Spleen (tissue), 11 donors: ENCODE results near the gene DLX3. TPM values are rescaled to one million over a fixed set of nuclear protein-coding genes. Genes with fewer than 3 reads are reported as not detected.

Experiments
- DNase-seq: peaks from one replicate; pipeline ENCODE4 v3.0.0-alpha.2; 2020
- H3K27ac ChIP-seq, 8 donors: fragments of 200-600 bp; sonication (generic) in 7 of 8; 1 replicate in 4 of 8; 2 replicates in 4 of 8; pipeline versions ENCODE4 v1.5.0 to v1.8.0; 2016 to 2021; ENCODE audit warnings: inconsistent platforms in 4 of 8, mild to moderate bottlenecking in 4 of 8, moderate library complexity in 1 of 8
- H3K27me3 ChIP-seq, 7 donors: fragments of 200-600 bp; sonication (generic) in 6 of 7; replicated peaks in 1 of 7; 1 replicate in 4 of 7; 2 replicates in 3 of 7; pipeline versions ENCODE4 v1.5.0 to v1.8.0; 2016 to 2021; ENCODE audit warnings: inconsistent platforms in 3 of 7, mild to moderate bottlenecking in 1 of 7
- H3K36me3 ChIP-seq, 6 donors: fragments of 200-600 bp; sonication (generic) in 5 of 6; 1 replicate in 4 of 6; 2 replicates in 2 of 6; pipeline versions ENCODE4 v1.5.0 to v1.8.0; 2016 to 2021; ENCODE audit warnings: inconsistent platforms in 2 of 6
- H3K4me1 ChIP-seq, 6 donors: fragments of 200-600 bp; sonication (generic) in 5 of 6; 1 replicate in 3 of 6; 2 replicates in 3 of 6; pipeline versions ENCODE4 v1.5.0 to v1.8.0; 2016 to 2021; ENCODE audit warnings: inconsistent platforms in 3 of 6
- H3K4me3 ChIP-seq, 8 donors: fragments of 200-600 bp; sonication (generic) in 7 of 8; 1 replicate in 4 of 8; 2 replicates in 4 of 8; pipeline versions ENCODE4 v1.5.0 to v1.8.0; 2016 to 2021; ENCODE audit warnings: inconsistent platforms in 4 of 8, mild to moderate bottlenecking in 4 of 8, moderate library complexity in 2 of 8
- H3K9me3 ChIP-seq, 8 donors: fragments of 200-600 bp; sonication (generic) in 7 of 8; 1 replicate in 4 of 8; 2 replicates in 4 of 8; pipeline versions ENCODE4 v1.5.0 to v1.8.0; 2016 to 2021; ENCODE audit warnings: inconsistent platforms in 4 of 8
- CTCF ChIP-seq, 11 experiments: fragments of 200-600 bp in 7 of 11; fragments of 450-650 bp in 4 of 11; sonication (generic) in 4 of 11; IDR thresholded peaks in 8 of 11; conservative IDR thresholded peaks in 3 of 11; 1 replicate in 7 of 11; 2 replicates in 4 of 11; pipeline versions ENCODE4 v1.4.0 to v1.8.0; 2016 to 2021; ENCODE audit warnings: antibody characterized with exemption in 11 of 11, inconsistent platforms in 4 of 11, mild to moderate bottlenecking in 1 of 11
- POLR2A ChIP-seq, 3 donors: fragments of 450-650 bp; IDR thresholded peaks; one replicate each; pipeline ENCODE4 v1.5.1; 2017; ENCODE audit warnings: antibody characterized with exemption in 3 of 3, mild to moderate bottlenecking in 1 of 3
- POLR2AphosphoS5 ChIP-seq, 3 donors: sonication (generic); formaldehyde crosslinking; IDR thresholded peaks; one replicate each; pipeline ENCODE4 v1.5.1; 2017; ENCODE audit warnings: antibody characterized with exemption in 3 of 3
- WGBS, 5 donors: extraction: QIAGEN DNeasy Blood & Tissue Kit in 3 of 5; methylation state at CpG; one replicate each; pipeline versions ENCODE4 v1.1.5 to v1.1.7; 2013 to 2018; 5-methylcytosine and 5-hydroxymethylcytosine counted together
- intact Hi-C: fragments of 100-400 bp; cut with DNase I; formaldehyde crosslinking; loops from one replicate; pipeline ENCODE4 v1.15.0; 2023; ENCODE audit warnings: low total_unique reads
- polyA plus RNA-seq, 3 donors: library from polyadenylated mRNA; stranded (reverse); fragments of 200-250 nt; gene quantifications; one replicate each; pipeline ENCODE4 v1.2.1, GENCODE V29; 2013
- total RNA-seq, 7 donors: library from RNA; depleted of rRNA in 3 of 7; stranded (reverse); fragments of >200 nt in 3 of 7; fragmentation: NEBNext Ultra II Directional in 4 of 7; extraction: Animal tissue kit (Norgen Biotek cat#: 25700) in 4 of 7; gene quantifications; one replicate each; pipeline versions ENCODE4 v1.1.0 to v1.2.1, GENCODE V29; 2016 to 2021
- donor health status: healthy with polysubstance abuse.
- donor health status: DM: no; HTN: no; CAD: no; lungs with moderate emphysema.
- donor health status: DM: no; HTN: no; CAD: no.
- donor health status: Bipolar disorder and iron deficiency.
- donor health status: healthy.
- donor health status: DM: no; HTN: no; CAD: no.
- donor health status: DM: yes; HTN: yes; CAD: no.

DLX3 gene
- total and polyA plus RNA-seq, 10 donors, result 0.02 TPM; not detected in 9

GRCh38 chr17:50023520-50023919 lies 28.5 kb upstream of the DLX3 start:
- no peaks in the 10 kb centered on the region for H3K36me3 ChIP-seq
- no peak overlapping the region for H3K27ac ChIP-seq
- DNase-seq, result no peak
- intact Hi-C loops, result no loop called here
- no peak for TF ChIP-seq POLR2A (IDR thresholded peaks at IDR 0.05)
- TF ChIP-seq POLR2AphosphoS5 (IDR thresholded peaks at IDR 0.05), result no peak
- no peak for TF ChIP-seq CTCF (IDR thresholded peaks at IDR 0.05 in 8 of 11, conservative IDR thresholded peaks at IDR 0.05 in 3 of 11)
- 64 to 76% (median 68%) methylated on average over 8 of the region's 8 CpGs for WGBS, 5 donors
- H3K27me3 ChIP-seq, result peaks cover 0 to 32% (median 15%) of the 10 kb centered on the region in 7 donors
- no peaks in the 10 kb centered on the region for H3K9me3 ChIP-seq
- H3K4me3 ChIP-seq, result no peak overlapping the region
- H3K4me1 ChIP-seq, result peaks cover 6 to 28% (median 12%) of the 10 kb centered on the region in 6 donors

- Histone ChIP-seq H3K4me1 (peaks cover 6 to 20% (median 10%) of the 10 kb centered on the region in 6 donors), H3K4me3 (no peak overlapping the region), H3K27ac (no peak overlapping the region), H3K9me3 (no peaks in the 10 kb centered on the region), H3K27me3 (peaks cover 0 to 22% (median 7%) of the 10 kb centered on the region in 7 donors), H3K36me3 (no peaks in the 10 kb centered on the region)
- intact Hi-C loops, result no loop called here
- TF ChIP-seq CTCF (IDR thresholded peaks at IDR 0.05 in 8 of 11, conservative IDR thresholded peaks at IDR 0.05 in 3 of 11), result no peak
- no peak for TF ChIP-seq POLR2A (IDR thresholded peaks at IDR 0.05)
- TF ChIP-seq POLR2AphosphoS5 (IDR thresholded peaks at IDR 0.05), result no peak
- DNase-seq, result no peak
- WGBS, 5 donors, result 53 to 73% (median 59%) methylated on average over 6 of the region's 6 CpGs
Observed at GRCh38 chr17:50022463-50023130, 27.6 kb upstream of the DLX3 start.

GRCh38 chr17:50021681-50022370 lies 26.8 kb upstream of the DLX3 start:
- Histone ChIP-seq H3K27me3 (peaks cover 0 to 15% (median 0%) of the 10 kb centered on the region in 7 donors), H3K36me3 (no peaks in the 10 kb centered on the region), H3K27ac (no peak overlapping the region), H3K4me3 (no peak overlapping the region), H3K9me3 (no peaks in the 10 kb centered on the region), H3K4me1 (peaks cover 0 to 12% (median 2%) of the 10 kb centered on the region in 6 donors)
- TF ChIP-seq CTCF (IDR thresholded peaks at IDR 0.05 in 8 of 11, conservative IDR thresholded peaks at IDR 0.05 in 3 of 11), result no peak
- no peak for TF ChIP-seq POLR2AphosphoS5 (IDR thresholded peaks at IDR 0.05)
- TF ChIP-seq POLR2A (IDR thresholded peaks at IDR 0.05), result no peak
- 91 to 97% (median 92%) methylated on average over 6 of the region's 6 CpGs for whole genome bisulfite sequencing, 5 donors
- DNase-seq, result no peak
- intact Hi-C loops, result no loop called here
